ENCODE data around the gene PCYT1B. TPM values are rescaled to one million over a fixed set of nuclear protein-coding genes. Genes with fewer than 3 reads are reported as not detected.

Gene PCYT1B
- total RNA-seq, 1 experiment from 2014 or later: 0.09 TPM

GRCh38 chrX:24661292-24661691 lies 14.1 kb upstream of the PCYT1B start:
- no peak overlapping the region for H3K27ac Mint-ChIP-seq (ENCODE audit: unreplicated experiment)
- TF ChIP-seq, protein P1, sequence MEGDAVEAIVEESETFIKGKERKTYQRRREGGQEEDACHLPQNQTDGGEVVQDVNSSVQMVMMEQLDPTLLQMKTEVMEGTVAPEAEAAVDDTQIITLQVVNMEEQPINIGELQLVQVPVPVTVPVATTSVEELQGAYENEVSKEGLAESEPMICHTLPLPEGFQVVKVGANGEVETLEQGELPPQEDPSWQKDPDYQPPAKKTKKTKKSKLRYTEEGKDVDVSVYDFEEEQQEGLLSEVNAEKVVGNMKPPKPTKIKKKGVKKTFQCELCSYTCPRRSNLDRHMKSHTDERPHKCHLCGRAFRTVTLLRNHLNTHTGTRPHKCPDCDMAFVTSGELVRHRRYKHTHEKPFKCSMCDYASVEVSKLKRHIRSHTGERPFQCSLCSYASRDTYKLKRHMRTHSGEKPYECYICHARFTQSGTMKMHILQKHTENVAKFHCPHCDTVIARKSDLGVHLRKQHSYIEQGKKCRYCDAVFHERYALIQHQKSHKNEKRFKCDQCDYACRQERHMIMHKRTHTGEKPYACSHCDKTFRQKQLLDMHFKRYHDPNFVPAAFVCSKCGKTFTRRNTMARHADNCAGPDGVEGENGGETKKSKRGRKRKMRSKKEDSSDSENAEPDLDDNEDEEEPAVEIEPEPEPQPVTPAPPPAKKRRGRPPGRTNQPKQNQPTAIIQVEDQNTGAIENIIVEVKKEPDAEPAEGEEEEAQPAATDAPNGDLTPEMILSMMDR (IDR thresholded peaks at IDR 0.05; ENCODE audit: unreplicated experiment): no peak
- CTCF ChIA-PET: no interaction called here
- intact Hi-C loops (cut with micrococcal nuclease; ENCODE audit: unreplicated experiment): no loop called here
- H3K4me3 Mint-ChIP-seq (ENCODE audit: low read depth, unreplicated experiment): no peak overlapping the region
- no TSS peak for BruUV-seq (replicated peaks)
- H3K36me3 Mint-ChIP-seq (ENCODE audit: insufficient read depth, unreplicated experiment): no peaks in the 10 kb centered on the region
- no peaks in the 10 kb centered on the region for H3K27me3 Mint-ChIP-seq (ENCODE audit: unreplicated experiment)
- no peaks in the 10 kb centered on the region for H3K9me3 Mint-ChIP-seq (ENCODE audit: low read depth, unreplicated experiment)
- no peaks in the 10 kb centered on the region for H3K4me1 Mint-ChIP-seq (ENCODE audit: low read depth, unreplicated experiment)
- DNase-seq: no peak

GRCh38 chrX:24659646-24660045 lies 12.5 kb upstream of the PCYT1B start:
- no peak overlapping the region for H3K4me3 Mint-ChIP-seq (ENCODE audit: low read depth, unreplicated experiment)
- DNase-seq: no peak
- H3K4me1 Mint-ChIP-seq (ENCODE audit: low read depth, unreplicated experiment): no peaks in the 10 kb centered on the region
- TF ChIP-seq, protein P1 (IDR thresholded peaks at IDR 0.05; ENCODE audit: unreplicated experiment): no peak
- H3K9me3 Mint-ChIP-seq (ENCODE audit: low read depth, unreplicated experiment): no peaks in the 10 kb centered on the region
- BruUV-seq (replicated peaks): no TSS peak
- intact Hi-C loops (cut with micrococcal nuclease; ENCODE audit: unreplicated experiment): no loop called here
- H3K27ac Mint-ChIP-seq (ENCODE audit: unreplicated experiment): no peak overlapping the region
- no peaks in the 10 kb centered on the region for H3K36me3 Mint-ChIP-seq (ENCODE audit: insufficient read depth, unreplicated experiment)
- H3K27me3 Mint-ChIP-seq (ENCODE audit: unreplicated experiment): no peaks in the 10 kb centered on the region
- CTCF ChIA-PET: no interaction called here

DNA sequence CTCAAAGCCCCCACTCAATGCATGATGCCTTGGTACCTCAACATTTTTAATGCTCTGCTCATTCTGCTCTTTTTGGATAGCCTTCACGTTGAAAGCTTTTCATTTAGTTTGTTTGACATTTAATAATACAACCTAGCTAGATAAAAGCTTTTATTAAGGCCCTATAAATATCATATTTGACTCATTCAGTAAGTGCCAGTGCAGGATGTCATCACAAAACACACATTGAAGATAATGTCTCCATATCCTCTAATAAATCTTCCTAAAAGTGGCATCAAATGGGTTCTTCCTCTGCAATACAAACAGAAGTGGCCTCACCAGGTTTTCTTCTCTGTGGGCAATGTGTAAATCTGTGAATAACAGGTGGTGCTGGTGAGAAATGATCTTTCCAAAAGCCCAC lies 12.0 kb upstream of the PCYT1B start:
- Mint-ChIP-seq H3K4me3 (ENCODE audit: low read depth, unreplicated experiment) (no peak overlapping the region), H3K27ac (ENCODE audit: unreplicated experiment) (no peak overlapping the region), H3K9me3 (ENCODE audit: low read depth, unreplicated experiment) (no peaks in the 10 kb centered on the region), H3K4me1 (ENCODE audit: low read depth, unreplicated experiment) (no peaks in the 10 kb centered on the region), H3K36me3 (ENCODE audit: insufficient read depth, unreplicated experiment) (no peaks in the 10 kb centered on the region), H3K27me3 (ENCODE audit: unreplicated experiment) (no peaks in the 10 kb centered on the region)
- CTCF ChIA-PET: no interaction called here
- DNase-seq: no peak
- intact Hi-C loops (cut with micrococcal nuclease; ENCODE audit: unreplicated experiment): no loop called here
- TF ChIP-seq, protein P1 (IDR thresholded peaks at IDR 0.05; ENCODE audit: unreplicated experiment): no peak
- BruUV-seq (replicated peaks): no TSS peak

DNA sequence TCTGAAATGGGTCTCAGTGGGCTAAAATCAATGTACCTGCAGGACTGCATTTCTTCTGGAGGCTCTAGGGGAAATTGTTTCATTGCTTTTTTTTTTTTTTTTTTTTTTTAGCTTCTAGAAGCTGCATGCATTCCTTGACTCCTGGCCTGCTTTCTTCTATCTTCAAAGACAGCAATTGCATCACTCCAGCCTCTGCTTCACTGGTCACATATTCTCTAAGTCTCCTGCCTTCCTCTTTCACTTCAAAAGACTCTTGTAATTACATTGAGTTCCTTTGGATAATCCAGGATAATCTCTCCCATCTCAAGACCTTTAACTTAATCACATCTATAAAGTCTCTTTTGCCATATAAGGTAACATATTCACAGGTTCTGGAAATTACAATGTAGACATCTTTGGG lies 11.3 kb upstream of the PCYT1B start:
- CTCF ChIA-PET: no interaction called here
- no peak overlapping the region for H3K4me3 Mint-ChIP-seq (ENCODE audit: low read depth, unreplicated experiment)
- H3K27me3 Mint-ChIP-seq (ENCODE audit: unreplicated experiment): no peaks in the 10 kb centered on the region
- no peaks in the 10 kb centered on the region for H3K9me3 Mint-ChIP-seq (ENCODE audit: low read depth, unreplicated experiment)
- no peaks in the 10 kb centered on the region for H3K36me3 Mint-ChIP-seq (ENCODE audit: insufficient read depth, unreplicated experiment)
- BruUV-seq (replicated peaks): no TSS peak
- no peaks in the 10 kb centered on the region for H3K4me1 Mint-ChIP-seq (ENCODE audit: low read depth, unreplicated experiment)
- DNase-seq: no peak
- intact Hi-C loops (cut with micrococcal nuclease; ENCODE audit: unreplicated experiment): no loop called here
- TF ChIP-seq, protein P1 (IDR thresholded peaks at IDR 0.05; ENCODE audit: unreplicated experiment): no peak
- H3K27ac Mint-ChIP-seq (ENCODE audit: unreplicated experiment): no peak overlapping the region

All from Calu3 (cell line).